HG03039 (cell line): ENCODE measurements around the gene SORCS1.

Source experiments
- ATAC-seq: cut with Tn5 transposase; IDR thresholded peaks from one replicate; pipeline ENCODE4 v1.9.1; 2021; ENCODE audit warnings: mild to moderate bottlenecking, moderate library complexity; ENCODE audit not compliant: unreplicated experiment

Gene SORCS1

DNA sequence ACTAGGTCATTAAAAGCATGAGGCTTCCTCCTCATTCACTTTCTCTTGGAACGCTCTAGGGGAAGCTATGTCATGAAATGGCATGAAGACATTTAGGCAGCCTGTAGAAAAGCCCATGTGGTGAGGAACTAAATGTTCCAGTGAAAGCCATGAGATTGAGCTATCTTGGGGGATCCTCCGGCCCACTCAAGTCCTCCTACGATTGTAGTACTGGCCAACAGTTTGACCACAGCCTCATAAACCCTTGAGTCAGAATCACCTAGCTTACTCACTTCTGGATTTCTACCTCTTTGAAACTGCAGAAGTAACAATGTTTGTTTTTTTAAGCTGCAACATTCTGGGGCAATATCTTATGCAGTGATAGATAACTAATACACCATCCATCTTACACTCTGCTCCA is 605.1 kb downstream of the SORCS1 start:
- no peak for ATAC-seq

DNA sequence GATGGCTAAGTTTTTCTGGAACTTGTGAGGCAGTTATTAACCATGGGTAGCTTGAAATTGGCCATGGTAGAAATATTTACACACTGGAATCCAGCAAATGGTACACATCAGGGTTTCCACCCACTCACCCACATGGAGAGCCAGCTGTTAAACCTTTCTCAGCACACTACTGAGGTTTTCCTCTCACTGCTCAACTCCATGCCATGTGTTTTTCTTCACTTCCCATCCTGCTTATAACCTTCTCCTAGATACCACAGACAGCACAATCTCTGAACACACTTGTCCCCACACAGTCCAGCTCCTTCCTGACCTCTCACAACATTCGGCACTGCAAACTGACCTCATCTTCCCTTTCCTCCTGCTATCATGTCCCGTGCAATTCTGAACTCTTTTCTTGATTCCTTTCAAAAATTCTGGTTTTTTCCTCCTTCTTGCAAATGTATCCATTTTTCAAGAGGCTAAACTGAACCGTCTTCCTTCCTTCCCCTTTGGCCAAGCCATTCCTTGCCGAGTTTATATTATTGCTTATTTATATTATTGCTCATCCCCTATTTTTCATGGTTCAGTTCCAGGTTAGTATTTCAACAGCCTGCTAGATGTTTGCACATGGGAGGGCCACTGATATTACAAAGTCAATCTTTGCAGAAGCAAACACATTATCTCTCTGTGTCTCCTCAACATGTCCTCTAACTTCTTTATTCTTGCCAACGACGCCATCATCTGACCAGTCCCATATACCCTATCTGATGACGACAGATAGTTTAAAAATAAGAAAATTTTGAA is 606.4 kb downstream of the SORCS1 start:
- no peak for ATAC-seq

DNA sequence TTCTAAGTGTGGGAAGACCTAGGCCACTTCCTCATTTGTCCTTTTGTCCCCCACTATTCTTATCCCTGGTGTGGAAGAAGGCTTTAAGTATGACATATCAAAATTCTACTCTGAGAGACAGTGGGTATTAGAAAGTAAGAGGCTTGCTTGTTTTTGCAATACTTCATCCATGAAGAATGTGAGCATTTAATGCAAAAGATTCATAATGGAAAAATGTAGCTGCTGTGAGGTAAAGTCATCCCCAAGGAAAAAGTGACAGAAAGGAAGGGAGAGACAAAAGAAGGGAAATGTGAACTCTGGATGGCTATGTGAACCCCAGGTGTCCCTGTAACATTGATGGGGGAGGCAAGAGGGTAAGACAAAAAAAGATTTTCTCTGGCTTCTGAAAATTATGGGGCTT is 607.5 kb downstream of the SORCS1 start:
- no peak for ATAC-seq

DNA sequence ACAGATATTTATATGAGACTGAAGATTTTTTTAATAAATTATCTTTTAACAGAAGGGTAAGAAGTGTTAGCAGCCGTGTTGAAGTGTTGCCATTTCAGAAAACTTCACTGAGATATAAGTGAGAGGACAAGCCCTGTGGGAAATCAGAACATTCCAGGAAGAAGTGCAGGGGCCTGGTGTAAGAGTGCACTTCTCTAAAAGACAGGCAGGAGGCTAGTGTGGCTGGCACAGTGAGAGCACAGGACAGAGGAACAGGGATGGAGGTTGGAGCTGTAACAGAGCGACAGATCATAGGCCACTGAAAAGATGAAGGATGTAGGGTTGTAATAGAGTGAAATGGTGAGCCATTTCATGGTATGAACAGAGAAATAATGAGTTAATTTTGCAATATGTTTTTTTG is 608.9 kb downstream of the SORCS1 start:
- ATAC-seq: no peak

DNA sequence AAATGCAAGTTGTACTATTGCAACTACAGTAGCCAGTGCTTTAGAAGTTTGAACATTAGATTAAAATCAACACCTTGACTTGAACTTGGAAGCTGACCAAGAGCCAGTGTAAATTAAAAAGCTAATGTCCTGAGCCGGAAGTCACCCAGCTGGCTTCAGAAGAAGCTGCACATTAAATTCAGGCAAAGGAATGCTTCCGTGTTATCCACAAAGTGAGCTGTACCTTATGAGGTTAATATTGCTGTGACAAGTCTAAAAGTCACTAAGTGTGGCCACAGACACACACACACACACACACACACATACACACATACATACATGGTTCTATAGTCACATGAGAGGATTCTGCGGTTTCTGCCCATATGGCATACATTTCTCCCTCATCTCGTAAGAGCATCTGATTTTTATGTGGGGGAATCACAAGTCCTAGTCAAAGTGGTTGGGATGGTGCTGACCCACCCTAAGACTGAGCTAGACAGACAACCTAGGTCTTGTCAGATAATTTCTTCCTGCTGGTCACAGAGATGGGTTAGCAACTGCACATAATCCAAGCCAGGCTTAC is 612.9 kb downstream of the SORCS1 start:
- no peak for ATAC-seq

DNA sequence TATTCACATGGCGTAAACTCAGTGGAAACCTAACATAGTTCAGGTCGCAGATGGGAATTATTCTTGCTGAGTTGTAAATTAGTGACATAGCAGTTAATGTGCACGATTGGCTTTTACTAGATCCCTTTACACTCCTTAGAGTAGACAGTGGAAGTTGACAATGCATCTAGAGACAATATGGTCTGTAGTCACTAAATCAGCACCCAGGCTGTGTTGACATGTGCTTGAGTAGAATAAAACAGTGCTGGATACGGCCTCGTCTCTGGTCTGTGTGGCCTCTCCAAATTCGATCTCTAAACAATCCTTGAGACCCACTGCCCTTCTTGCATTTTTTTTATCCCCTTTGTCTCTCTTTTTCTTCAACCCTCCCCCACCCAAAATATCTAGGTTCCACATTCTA is 615.7 kb downstream of the SORCS1 start:
- ATAC-seq: no peak

DNA sequence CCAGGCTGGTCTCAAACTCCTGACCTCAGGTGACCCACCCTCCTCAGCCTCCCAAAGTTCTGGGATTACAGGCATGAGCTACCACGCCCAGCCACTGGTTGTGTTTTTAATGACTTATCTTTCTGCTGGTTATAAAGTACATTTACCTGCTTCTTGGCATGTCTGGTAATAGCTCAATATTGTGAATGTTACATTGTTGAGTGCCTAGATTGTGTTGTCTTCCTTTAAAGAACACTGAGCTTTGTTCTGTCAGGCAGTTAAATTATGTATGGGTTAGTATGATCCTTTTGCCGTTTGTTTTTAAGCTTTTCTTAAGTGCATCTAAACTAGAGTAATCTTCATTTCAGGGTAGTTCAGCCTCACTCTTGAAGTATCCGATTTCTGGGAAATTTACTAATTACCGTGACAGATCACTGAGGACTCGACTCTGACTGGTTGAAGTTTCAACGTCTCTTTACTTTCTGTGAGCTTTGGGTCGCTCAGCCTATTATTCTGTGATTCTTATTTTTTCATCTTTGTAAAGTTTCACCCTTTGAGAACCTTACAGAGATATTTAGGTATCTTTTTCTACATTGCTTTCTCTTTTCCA is 617.4 kb downstream of the SORCS1 start:
- no peak for ATAC-seq

DNA sequence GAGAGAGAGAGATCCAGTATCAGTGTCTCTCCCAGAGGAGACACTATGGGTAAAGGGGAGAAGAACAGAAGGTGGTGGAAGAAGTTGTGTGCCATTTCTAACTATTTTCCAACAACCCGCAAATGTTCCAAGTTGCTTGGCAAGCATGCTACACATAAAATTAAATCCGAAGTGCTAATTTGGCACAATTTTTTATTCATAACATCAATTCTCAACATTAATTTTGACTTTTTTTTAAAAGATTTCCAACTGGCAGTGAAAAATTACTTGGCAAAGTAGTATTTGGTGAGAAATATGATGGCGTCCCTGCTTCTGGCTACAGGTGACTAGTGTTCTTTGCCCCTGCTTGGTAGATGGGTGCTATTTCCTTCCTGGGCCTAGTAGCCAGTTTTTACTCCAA is 622.0 kb downstream of the SORCS1 start:
- no peak for ATAC-seq

DNA sequence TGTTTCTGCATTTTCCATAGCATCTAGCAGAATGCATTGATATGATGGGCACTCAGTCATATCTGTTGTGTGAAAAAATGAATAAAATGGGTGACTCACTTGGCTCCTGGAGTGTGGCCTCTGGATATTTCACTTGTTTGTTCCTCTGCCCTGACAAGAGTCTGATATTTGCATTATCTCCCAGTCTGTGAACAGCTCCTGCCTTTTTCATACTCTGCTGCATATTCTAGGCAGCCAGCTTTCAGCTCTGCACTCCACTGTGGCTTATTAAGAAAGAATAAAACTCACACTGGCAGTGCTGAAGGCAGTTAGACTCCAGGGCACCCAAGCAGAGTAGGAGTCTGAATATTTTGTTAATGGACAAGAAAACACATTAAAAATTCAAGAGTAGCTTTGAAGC is 623.9 kb downstream of the SORCS1 start:
- ATAC-seq: no peak

DNA sequence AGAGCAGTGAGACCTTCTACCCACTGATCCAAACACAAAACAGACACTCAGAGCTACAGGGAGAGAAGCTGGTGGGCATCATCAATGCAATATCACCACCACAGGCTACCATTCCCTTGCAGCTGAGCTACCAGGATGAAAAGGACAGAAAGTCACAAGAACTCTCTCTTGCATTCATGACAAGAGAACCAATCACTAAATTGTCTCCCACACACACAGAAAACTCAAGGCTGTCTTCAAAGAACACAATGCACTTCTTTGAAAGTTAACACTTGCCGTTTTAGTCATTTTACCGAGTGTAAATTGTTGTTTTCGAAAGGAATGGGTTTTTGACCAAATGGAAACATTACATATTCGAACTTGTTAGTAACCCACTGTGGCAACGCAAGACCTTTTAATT is 626.6 kb downstream of the SORCS1 start:
- no peak for ATAC-seq

DNA sequence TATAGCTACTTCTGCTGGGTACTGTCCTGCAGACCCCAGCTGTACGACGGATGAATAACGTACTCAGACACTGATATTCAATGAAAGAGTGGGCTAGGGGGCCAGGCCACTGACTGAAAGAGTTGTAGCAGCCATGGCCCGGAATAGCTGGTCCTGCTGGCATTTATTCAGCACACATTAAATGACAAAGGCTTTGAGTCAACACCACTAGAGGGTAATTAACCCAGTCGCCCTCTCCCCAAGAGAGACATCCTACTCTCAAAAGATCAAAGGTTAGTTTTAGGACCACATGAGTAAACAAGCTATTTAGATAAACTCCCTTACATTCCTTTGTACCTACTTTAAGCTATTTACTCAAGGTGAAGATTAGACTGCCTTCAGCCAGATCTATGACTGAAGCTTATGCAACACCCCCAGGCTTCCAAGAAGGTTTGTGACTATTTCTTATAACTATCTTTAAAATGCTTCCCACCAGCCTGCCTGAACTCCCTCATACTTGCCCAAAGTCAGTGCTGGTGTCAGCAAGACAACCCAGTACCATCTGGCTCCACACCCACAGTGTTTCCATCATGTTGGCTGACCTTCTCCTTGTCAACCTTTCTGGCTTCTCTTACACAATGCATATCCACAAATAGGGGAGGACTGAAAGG is 629.1 kb downstream of the SORCS1 start:
- no peak for ATAC-seq

DNA sequence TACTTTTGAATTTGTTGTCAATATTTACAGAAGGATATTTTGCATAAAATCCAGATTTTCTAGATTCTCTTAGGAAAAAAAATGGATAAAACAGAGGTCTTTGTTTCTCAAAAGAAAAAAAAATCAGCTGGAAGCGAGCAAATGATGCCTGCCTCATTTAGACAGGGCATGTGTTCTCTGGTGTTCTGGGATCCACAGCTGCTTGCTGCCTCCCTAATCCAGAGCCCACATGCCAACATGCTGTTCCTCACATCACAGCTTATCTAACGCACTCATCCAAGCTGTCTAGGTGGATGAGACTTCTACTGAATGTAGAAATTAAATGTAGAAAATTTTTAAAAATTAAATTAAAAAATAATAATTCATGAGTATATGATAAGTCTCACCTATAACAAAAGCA is 630.1 kb downstream of the SORCS1 start:
- ATAC-seq: no peak

DNA sequence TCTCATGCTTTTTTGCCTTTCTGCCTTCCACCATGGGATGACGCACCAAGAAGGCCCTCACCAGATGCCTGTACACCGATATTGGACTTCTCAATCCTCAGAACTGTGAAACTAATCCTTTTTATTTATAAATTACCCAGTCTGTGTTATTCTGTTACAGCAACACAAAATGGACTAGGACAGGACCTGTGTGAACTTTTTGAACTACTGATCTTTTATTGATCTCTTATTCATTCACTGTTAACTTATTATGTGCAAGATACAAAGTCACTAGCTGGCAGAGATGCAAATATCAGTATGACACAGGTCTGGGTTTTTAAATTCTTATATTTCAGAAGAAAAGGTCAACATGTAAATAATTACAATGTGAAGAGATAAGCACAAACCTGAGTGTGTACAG is 635.8 kb downstream of the SORCS1 start:
- ATAC-seq: no peak

DNA sequence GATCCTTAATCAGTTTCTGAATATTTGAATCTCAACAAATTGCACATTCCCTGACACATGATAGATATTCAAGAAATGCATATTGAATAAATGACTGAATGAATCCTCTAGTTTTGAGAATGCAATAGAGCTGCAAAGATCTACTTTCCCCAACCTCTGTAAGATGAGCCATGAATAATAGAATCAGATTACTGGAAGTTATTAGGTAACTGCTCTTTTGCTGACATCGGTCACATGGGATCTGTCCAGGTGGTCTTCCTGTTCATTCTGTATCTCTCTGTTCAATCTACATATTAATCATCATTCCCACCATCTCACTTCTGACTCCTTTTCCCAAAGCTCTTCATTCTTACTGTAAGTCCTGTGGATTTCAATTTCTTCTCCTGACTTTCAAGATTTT is 638.7 kb downstream of the SORCS1 start:
- no peak for ATAC-seq
